T1000 (cell line): ENCODE data around the gene CEP164.

Experiments
- DNase-seq: peaks from one replicate; lab custom pipeline; 2025; ENCODE audit warnings: mixed read lengths; lab: John Stamatoyannopoulos, UW

CEP164 gene

DNA sequence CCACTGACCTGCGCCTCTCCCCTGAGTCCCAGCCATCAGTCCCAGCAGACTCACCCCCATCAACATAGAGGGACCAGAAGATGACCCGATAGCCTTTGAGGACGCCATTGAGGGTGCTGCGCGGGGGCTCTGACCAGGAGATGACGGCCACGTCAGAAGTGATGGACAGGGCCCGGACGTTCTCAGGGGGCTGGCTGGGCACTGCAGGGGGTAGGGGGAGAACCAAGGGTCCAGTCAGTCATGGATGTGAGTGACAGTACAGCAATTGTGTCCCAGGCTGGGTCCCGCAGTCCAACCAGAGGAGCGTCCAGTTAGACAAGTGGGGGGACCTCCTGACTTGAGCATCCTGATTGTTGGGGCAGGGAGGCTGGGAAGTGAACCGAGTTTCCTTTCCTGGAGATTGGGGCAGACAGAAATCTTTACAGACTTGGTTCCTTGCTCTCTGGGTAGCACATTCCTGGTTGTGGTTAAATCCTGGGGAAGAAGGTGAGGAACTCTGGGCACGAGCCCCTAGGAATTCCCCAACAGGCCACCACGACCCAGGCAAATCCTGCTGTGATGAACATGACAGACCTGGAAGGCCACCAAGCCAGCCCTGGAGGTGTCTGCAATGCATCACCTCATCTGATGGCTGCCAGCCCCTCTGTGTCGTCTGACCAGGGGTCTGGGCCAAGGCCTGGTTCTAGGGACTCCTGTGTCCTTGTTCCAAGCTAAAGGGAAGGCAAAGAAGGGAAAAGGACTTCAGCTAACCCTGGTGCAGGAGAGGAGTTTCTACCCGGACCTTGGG lies 133.9 kb downstream of the CEP164 start:
- no peak for DNase-seq

DNA sequence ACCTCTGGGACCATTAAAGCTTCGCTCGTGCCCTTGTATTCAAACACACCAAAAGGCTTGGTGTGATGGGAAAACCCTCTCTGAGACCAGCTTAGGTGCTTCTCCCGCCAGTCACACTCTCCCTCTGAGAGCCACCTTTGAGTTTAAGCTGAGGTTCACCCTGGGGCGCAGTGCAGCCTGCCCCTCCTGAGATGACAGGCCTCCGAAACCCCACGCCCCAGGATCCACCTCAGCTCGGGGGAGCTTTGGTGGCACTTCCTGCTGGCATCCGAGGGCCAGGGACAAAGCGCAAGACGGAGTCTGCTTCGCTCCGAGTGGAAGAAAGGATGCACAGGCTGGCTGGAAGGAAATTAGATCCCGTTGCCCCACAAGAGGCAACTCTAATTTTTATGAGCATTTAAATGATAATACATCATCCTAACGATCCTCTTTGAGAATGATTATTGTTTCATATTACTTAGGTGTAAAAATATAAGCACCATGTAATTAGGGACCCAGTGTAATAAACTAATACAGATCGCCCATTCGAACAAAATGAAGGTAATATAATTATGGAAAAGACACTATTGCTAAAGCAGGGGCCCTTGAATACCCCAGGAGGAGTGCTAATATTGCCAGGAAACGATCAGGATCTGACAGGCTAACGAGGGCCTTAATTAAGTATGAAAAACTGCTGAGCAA lies 134.7 kb downstream of the CEP164 start:
- no peak for DNase-seq

DNA sequence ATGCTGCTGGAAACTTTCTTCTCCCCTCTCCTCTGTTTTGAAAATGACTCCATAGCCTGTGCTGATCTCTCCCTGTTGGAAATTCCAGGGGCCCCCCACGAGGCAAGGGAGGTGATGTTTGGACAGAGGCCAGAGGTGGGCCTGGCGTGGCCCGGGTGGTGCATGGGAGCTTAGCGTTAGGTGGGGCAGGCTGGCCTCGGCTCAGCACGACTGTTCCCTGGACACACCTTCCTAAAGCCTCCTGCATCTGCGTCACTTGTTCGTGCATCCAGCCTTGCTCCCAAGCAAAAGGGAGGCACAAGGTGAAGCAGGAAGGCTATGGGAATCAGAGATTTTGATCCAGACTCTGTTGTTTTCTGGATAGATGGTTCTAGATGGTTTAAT lies 135.2 kb downstream of the CEP164 start:
- no peak for DNase-seq
